ENCODE results near the gene SULT1C4. TPM values are rescaled to one million over a fixed set of nuclear protein-coding genes. Genes with fewer than 3 reads are reported as not detected.
"Not testable (repeated sequence)": the region's sequence is repeated elsewhere in the genome, so short reads cannot be mapped to it uniquely, and the experiment has no call there.

Gene SULT1C4
- 10 to 100 TPM; 41.4 to 47.8 (median 42.6) TPM for polyA plus RNA-seq (ENCODE audit: insufficient read length in 3 of 3)

- DNase-seq (ENCODE audit: low read depth in 3 of 3, low spot score in 2 of 3): peak; percentile 90 to 92 (median 90)
These were observed at the start of gene SULT1C4 for GRCh38 chr2:108377815-108378630. Gene SULT1C4 (plus strand): TSS chr2:108377954. CDS start chr2:108378338, 384 bp downstream.

- DNase-seq (ENCODE audit: low read depth in 3 of 3, low spot score in 2 of 3): no peak
These were observed 48.0 kb upstream of the SULT1C4 start for GRCh38 chr2:108329771-108330170.

DNA sequence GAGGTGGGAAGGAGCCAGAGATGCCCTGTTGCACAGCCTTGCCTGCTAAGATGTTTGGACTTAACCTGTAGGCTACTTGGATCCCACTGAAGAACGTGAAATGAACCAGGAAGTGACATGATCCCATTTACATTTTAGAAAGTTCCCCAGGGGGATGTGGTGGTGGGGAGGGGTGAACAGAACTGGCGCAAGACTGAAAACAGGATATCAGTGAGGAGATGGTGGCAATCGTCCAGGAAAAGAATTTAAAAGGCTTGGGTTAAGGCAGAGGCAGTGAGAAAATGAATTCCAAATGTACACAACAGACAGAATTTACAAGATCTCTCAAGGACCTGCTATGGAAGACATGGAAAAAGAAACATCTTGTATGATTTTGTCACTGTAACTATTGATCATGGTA lies 46.8 kb upstream of the SULT1C4 start:
- DNase-seq (ENCODE audit: low read depth in 3 of 3, low spot score in 2 of 3): no peak

- DNase-seq (ENCODE audit: low read depth in 3 of 3, low spot score in 2 of 3): no peak
These were observed 31.8 kb upstream of the SULT1C4 start for GRCh38 chr2:108345951-108346350.

GRCh38 chr2:108346827-108347226 lies 30.9 kb upstream of the SULT1C4 start:
- no peak for DNase-seq (ENCODE audit: low read depth in 3 of 3, low spot score in 2 of 3)

GRCh38 chr2:108347786-108348185 lies 30.0 kb upstream of the SULT1C4 start:
- no peak for DNase-seq (ENCODE audit: low read depth in 3 of 3, low spot score in 2 of 3)

DNA sequence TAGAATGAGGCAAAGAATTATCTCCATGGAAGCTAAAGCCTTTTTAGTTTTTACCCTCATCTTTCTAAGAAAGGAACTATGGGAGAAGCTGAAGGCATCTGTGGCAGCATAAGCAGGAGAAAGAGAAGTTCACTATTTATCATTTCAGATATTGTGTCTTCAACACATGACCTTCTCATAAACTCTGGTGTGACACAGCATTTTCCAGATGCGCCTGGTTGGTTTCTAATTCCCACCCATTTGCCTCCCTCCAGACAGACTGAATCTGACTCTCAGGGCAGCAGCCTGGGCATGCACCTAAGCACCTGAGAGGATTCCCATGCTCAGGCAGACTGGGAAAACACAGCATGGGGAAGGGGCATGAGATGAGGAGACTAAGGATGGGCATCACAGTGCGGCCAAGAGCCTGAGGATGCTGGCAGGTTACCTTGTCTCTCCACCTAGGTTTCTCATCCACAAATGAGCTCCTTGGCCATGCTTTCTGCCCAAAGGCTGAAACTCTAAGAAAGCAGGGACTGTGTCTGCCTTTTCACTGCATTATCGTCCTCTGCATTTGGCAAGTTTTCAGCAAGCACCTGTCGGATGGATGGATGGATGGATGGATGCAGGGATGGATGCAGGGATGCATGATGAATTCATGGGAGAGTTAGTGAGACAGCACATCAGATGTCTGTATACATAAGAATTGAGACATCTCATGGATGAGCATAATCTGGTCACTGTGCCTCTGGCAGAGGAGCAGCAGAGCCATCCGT lies 28.8 kb upstream of the SULT1C4 start:
- no peak for DNase-seq (ENCODE audit: low read depth in 3 of 3, low spot score in 2 of 3)

DNA sequence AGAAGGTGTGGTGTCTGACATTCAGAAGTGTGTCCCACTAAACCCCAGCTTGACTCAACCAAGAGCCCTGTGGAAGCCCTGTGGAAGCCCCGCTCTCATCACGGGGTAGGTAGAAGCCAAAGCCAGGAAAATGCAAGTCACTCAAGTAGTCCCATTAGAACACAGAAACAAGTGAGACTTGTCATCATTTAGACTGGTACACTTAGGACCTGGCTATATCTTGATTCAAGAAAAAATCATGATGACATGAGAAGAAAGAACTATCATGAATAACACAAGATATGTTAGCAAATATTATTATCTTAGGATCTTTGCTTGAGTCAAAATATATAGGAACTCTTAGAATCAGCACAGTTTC lies 28.2 kb upstream of the SULT1C4 start:
- no peak for DNase-seq (ENCODE audit: low read depth in 3 of 3, low spot score in 2 of 3)

GRCh38 chr2:108351889-108352288 lies 25.9 kb upstream of the SULT1C4 start:
- DNase-seq (ENCODE audit: low read depth in 3 of 3, low spot score in 2 of 3): no peak

- DNase-seq (ENCODE audit: low read depth in 3 of 3, low spot score in 2 of 3): no peak
These were observed 23.6 kb upstream of the SULT1C4 start for GRCh38 chr2:108354136-108354535.

GRCh38 chr2:108355906-108356734 lies 21.6 kb upstream of the SULT1C4 start:
- no peak for DNase-seq (ENCODE audit: low read depth in 3 of 3, low spot score in 2 of 3)

DNA sequence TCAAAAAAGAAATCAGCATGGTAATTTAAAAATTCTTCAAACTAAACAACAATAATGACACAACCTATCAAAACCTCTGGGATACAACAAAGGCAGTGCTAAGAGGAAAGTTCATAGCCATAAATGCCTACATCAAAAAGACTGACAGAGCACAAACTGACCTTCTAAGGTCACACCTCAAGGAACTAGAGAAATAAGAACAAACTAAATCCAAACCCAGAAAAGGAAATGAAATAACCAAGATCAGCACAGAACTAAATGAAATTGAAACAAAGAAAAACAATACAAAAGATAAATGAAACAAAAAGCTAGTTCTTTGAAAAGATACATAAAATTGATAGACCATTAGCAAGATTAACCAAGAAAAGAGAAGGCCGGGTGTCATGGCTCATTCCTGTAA lies 18.4 kb upstream of the SULT1C4 start:
- not testable (repeated sequence) for DNase-seq (ENCODE audit: low read depth in 3 of 3, low spot score in 2 of 3)

- no peak for DNase-seq (ENCODE audit: low read depth in 3 of 3, low spot score in 2 of 3)
These were observed 16.8 kb upstream of the SULT1C4 start for GRCh38 chr2:108360776-108361468.

DNA sequence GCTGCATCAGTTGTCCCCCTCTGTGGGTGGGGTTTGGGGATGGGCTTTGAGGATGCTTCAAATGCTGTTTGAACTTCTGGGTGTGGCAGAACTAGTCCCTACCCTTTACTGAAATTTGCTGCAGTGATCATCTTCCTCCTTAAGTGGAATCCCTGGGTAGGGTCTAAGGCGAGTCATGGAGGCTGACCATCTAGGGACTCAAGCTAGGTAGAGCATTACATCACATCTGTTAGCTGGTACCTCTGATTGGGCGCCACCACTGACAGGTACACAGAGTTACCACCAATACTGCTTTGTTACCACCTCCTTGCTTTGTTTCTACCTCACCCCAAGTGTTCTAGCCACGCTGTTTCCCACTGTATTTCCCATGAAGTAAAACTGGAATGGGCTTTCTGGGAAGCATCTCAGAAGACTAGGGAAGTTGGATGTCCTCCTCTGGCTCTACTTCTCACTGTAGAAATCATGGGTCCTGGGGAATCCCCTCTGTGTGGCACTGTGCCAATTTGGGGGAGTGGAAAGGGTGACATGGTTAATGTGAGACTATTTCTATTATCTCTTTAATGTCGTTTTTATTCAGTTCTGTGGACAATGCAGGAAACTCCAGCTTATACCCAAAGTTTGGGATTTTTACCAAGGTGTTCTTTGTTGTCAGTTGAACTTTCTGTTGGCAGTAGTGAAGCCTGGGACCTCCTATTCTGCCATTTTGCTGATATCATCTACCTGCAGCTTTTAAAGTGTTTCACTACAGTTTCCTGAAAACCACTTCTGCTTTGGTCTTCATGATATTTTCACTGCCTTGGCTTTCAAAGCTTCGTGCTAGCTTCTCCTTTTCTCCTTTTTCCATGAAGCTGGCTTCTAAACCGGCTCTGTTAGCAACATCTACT lies 14.5 kb upstream of the SULT1C4 start:
- no peak for DNase-seq (ENCODE audit: low read depth in 3 of 3, low spot score in 2 of 3)

- no peak for DNase-seq (ENCODE audit: low read depth in 3 of 3, low spot score in 2 of 3)
These were observed 13.9 kb upstream of the SULT1C4 start for GRCh38 chr2:108363908-108364225.

DNA sequence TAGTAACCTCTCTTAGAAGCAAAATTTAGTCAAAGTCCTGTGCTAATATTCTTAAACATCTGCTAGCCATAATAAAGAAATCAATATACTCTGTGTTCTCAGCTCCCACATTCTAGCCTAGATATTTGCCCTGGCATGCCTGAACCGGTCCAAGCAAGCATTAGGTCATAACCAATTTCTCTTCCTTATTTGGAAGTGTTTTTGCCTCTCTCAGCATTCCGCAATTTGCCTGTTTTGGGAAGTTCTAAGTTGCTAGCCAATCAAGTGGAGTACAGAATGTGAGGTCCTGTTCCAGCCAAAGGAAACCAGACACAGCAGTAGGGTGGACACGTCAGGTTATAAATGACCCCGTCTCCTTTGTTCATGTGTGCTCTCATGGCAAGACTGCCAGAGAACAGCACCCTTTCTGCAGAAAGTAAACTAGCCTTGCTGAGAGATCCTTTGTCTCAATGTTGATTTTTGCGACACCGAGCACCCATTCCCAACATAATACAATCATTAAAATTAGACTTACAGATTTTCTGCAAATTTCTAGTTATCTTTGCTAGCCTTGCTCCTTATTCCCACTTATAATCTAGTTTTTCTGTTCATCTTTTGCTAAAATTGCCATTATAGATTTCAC lies 13.0 kb upstream of the SULT1C4 start:
- DNase-seq (ENCODE audit: low read depth in 3 of 3, low spot score in 2 of 3): no peak

- DNase-seq (ENCODE audit: low read depth in 3 of 3, low spot score in 2 of 3): no peak
These were observed 12.1 kb upstream of the SULT1C4 start for GRCh38 chr2:108365656-108366055.

- no peak for DNase-seq (ENCODE audit: low read depth in 3 of 3, low spot score in 2 of 3)
These were observed 10.7 kb upstream of the SULT1C4 start for GRCh38 chr2:108367014-108367413.

DNA sequence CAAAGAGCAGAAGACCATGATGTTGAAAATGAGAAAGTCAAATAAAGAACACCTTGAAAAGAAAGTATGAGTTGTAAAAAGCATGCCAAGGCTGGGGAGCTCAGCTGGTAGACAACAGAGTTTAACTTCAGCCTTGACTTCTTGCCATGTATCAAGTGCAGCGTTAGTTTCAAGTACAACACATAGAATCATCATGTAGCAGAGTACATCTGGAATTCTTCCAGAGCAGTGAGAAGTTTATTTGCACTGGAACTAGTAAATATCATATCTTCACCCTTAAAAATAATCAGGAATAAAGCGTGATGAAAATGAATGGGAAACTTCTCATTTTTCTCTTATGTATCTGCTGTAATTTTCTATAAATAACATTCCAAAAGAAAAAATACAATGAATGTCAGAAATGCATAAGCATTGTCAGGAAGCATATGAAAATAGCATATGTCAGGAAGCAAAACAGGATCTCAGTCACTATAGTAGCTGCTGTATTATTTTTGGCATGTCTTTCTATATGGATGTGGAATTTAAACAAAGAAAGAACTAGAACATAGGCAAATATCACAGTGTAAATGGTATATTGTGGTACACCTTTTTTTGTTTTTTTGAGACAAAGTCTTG lies 10.1 kb upstream of the SULT1C4 start:
- no peak for DNase-seq (ENCODE audit: low read depth in 3 of 3, low spot score in 2 of 3)

Measured in right renal cortex interstitium (tissue), 3 donors.